Measurements from ENCODE around the gene CDH4.

The CDH4 gene

DNA sequence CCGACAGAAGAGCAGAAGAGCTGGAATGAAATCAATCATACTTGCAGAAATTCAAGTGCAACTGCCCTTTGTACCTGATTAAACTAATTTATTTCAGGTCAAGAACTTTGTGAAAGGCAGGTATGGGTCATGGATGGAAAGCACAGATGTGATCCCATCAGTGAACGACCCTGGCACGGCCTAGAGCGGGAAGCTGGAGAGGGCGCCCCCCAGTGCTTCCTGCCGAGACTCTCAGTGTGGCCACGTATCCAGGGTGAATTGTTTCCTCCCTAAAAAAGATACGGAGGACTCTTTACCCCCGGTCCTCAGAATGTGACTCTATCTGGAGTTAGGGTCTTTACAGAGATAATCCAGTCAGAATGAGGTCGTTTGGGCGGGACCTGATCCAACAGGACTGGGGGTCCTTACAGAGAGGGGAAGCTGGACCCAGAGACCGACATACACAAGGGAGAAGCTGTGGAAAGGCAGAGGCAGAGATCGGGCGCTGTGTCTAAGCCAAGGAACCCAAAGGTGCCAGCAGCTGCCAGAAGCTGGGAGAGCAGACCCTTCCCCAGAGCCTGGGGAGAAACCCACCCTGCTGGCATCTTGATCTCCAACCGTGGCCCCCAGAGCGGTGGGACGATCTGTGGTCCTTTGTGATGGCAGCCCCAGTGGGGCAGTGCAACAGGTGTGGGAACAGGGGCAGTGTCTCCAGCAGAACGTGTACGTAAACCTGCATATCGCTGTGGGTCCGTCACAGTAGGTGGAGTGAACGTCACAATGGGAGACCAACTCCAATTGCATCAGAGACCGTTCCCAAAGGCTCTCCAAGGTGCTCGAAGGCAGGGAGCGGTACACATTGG lies 721.7 kb downstream of the CDH4 start:
- no peaks in the 10 kb centered on the region for H3K27me3 ChIP-seq (ENCODE audit: control insufficient read depth in 2 of 2, insufficient read depth in 2 of 2, low read length in 2 of 2)
- H3K9ac ChIP-seq (ENCODE audit: low read depth in 1 of 2, low read length in 2 of 2), result no peak overlapping the region
- H3K4me3 ChIP-seq (ENCODE audit: low read length in 2 of 2), result no peak overlapping the region
- no peak overlapping the region for H3K27ac ChIP-seq (ENCODE audit: low read depth in 2 of 2, low read length in 2 of 2)
- peaks cover 22 to 32% of the 10 kb centered on the region in 2 donors for H3K36me3 ChIP-seq (ENCODE audit: control insufficient read depth in 2 of 2, insufficient read depth in 2 of 2, low read length in 2 of 2)
- H3K9me3 ChIP-seq (ENCODE audit: control insufficient read depth in 2 of 2, low read length in 2 of 2), result no peaks in the 10 kb centered on the region
- H3K4me1 ChIP-seq (ENCODE audit: control insufficient read depth in 2 of 2, insufficient read depth in 2 of 2, low read length in 2 of 2), result no peaks in the 10 kb centered on the region

DNA sequence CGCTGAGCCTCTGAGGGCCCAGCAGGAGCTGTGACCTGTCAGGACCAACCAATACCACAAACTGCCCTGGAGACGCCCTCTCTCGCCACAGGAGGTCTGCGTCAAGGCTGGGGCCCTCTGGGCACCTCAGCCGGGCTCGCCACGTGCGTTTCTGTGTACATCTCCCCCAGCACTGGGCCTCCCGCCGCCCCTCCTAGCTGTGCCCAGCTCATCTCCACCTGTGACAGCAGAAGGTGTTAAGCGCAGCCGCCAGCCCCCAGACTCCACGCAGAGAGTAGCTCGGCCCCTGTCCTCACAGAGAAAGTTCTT lies 722.2 kb downstream of the CDH4 start:
- H3K36me3 ChIP-seq (ENCODE audit: control insufficient read depth in 2 of 2, insufficient read depth in 2 of 2, low read length in 2 of 2), result peaks cover 22 to 32% of the 10 kb centered on the region in 2 donors
- no peak overlapping the region for H3K9ac ChIP-seq (ENCODE audit: low read depth in 1 of 2, low read length in 2 of 2)
- H3K9me3 ChIP-seq (ENCODE audit: control insufficient read depth in 2 of 2, low read length in 2 of 2), result no peaks in the 10 kb centered on the region
- H3K27me3 ChIP-seq (ENCODE audit: control insufficient read depth in 2 of 2, insufficient read depth in 2 of 2, low read length in 2 of 2), result no peaks in the 10 kb centered on the region
- no peaks in the 10 kb centered on the region for H3K4me1 ChIP-seq (ENCODE audit: control insufficient read depth in 2 of 2, insufficient read depth in 2 of 2, low read length in 2 of 2)
- no peak overlapping the region for H3K27ac ChIP-seq (ENCODE audit: low read depth in 2 of 2, low read length in 2 of 2)
- H3K4me3 ChIP-seq (ENCODE audit: low read length in 2 of 2), result no peak overlapping the region

DNA sequence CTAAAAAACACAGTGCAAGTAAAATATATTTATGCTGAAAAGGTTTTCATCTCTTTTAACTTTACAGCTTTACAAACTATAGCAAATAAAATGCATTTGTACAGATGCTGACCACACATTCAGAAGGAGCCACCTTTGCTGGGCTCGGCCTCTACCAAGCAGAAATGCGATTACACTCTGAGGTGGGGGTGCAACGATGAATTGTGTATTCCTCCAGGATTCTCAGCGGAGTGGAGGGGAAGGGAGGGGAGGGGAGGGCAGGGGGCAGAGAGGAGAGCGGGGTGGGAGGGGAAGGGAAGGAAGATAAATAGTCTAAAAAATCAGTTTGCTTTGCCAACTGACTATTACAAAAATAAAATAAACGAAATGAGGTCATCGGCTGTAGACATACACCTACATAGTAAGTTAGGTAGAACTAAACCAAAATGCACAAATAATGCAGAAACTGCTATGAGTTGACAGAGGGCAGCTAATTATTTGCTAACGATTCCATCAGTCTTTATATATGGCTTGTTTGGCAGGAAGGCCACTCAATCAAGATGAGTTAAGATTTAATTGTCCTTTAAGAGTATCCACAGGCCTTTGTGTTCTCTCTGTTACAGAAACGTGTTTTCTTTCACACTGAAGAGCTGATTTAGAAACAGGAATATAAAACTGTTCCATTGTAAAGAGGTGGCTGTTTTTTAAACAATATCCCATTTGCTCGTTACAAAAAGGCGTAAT lies 723.5 kb downstream of the CDH4 start:
- no peaks in the 10 kb centered on the region for H3K9me3 ChIP-seq (ENCODE audit: control insufficient read depth in 2 of 2, low read length in 2 of 2)
- H3K4me3 ChIP-seq (ENCODE audit: low read length in 2 of 2), result no peak overlapping the region
- H3K4me1 ChIP-seq (ENCODE audit: control insufficient read depth in 2 of 2, insufficient read depth in 2 of 2, low read length in 2 of 2), result no peaks in the 10 kb centered on the region
- H3K36me3 ChIP-seq (ENCODE audit: control insufficient read depth in 2 of 2, insufficient read depth in 2 of 2, low read length in 2 of 2), result peaks cover 24 to 37% of the 10 kb centered on the region in 2 donors
- H3K27ac ChIP-seq (ENCODE audit: low read depth in 2 of 2, low read length in 2 of 2), result no peak overlapping the region
- H3K9ac ChIP-seq (ENCODE audit: low read depth in 1 of 2, low read length in 2 of 2), result no peak overlapping the region
- H3K27me3 ChIP-seq (ENCODE audit: control insufficient read depth in 2 of 2, insufficient read depth in 2 of 2, low read length in 2 of 2), result no peaks in the 10 kb centered on the region

GRCh38 chr20:61976263-61976643 lies 724.2 kb downstream of the CDH4 start:
- no peak overlapping the region for H3K4me3 ChIP-seq (ENCODE audit: low read length in 2 of 2)
- H3K36me3 ChIP-seq (ENCODE audit: control insufficient read depth in 2 of 2, insufficient read depth in 2 of 2, low read length in 2 of 2), result peaks cover 28 to 38% of the 10 kb centered on the region in 2 donors
- H3K4me1 ChIP-seq (ENCODE audit: control insufficient read depth in 2 of 2, insufficient read depth in 2 of 2, low read length in 2 of 2), result no peaks in the 10 kb centered on the region
- H3K9ac ChIP-seq (ENCODE audit: low read depth in 1 of 2, low read length in 2 of 2), result no peak overlapping the region
- H3K27me3 ChIP-seq (ENCODE audit: control insufficient read depth in 2 of 2, insufficient read depth in 2 of 2, low read length in 2 of 2), result no peaks in the 10 kb centered on the region
- H3K9me3 ChIP-seq (ENCODE audit: control insufficient read depth in 2 of 2, low read length in 2 of 2), result no peaks in the 10 kb centered on the region
- H3K27ac ChIP-seq (ENCODE audit: low read depth in 2 of 2, low read length in 2 of 2), result no peak overlapping the region

DNA sequence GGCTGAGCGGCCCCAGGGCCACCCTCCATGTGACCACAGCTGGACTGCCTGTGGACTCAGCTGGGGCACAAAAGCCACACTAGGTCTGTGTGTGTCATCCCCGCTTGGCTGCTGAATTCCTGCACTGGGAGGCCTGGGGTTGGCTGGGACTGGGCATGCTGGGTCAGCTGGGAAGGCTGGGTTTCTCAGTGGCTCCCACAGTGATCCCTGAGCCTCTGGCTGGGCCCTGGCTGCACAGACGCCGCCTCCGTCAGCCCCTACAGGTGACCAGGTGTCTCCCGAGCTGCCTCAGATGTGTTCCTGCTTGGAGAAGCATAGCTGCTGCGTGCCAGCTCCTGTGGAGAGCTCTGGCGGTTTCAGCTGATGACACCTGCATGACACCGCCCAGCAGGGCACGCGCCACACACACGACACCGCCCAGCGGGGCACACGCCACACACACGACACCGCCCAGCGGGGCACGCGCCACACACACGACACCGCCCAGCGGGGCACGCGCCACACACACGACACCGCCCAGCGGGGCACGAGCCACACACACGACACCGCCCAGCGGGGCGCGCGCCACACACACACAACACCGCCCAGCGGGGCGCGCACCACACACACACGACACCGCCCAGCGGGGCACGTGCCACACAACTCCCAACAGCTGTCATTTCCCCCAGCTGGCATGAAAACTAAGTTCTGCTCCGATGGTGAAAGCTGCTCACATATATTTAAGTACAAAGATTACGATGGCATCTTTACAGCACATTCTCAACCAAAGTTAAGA lies 724.8 kb downstream of the CDH4 start:
- Histone ChIP-seq H3K36me3 (ENCODE audit: control insufficient read depth in 2 of 2, insufficient read depth in 2 of 2, low read length in 2 of 2) (peaks cover 28 to 36% of the 10 kb centered on the region in 2 donors), H3K27me3 (ENCODE audit: control insufficient read depth in 2 of 2, insufficient read depth in 2 of 2, low read length in 2 of 2) (no peaks in the 10 kb centered on the region), H3K27ac (ENCODE audit: low read depth in 2 of 2, low read length in 2 of 2) (no peak overlapping the region), H3K9me3 (ENCODE audit: control insufficient read depth in 2 of 2, low read length in 2 of 2) (no peaks in the 10 kb centered on the region), H3K4me1 (ENCODE audit: control insufficient read depth in 2 of 2, insufficient read depth in 2 of 2, low read length in 2 of 2) (no peaks in the 10 kb centered on the region), H3K9ac (ENCODE audit: low read depth in 1 of 2, low read length in 2 of 2) (no peak overlapping the region), H3K4me3 (ENCODE audit: low read length in 2 of 2) (no peak overlapping the region)

GRCh38 chr20:61977419-61977786 lies 725.3 kb downstream of the CDH4 start:
- no peaks in the 10 kb centered on the region for H3K27me3 ChIP-seq (ENCODE audit: control insufficient read depth in 2 of 2, insufficient read depth in 2 of 2, low read length in 2 of 2)
- no peak overlapping the region for H3K4me3 ChIP-seq (ENCODE audit: low read length in 2 of 2)
- H3K9me3 ChIP-seq (ENCODE audit: control insufficient read depth in 2 of 2, low read length in 2 of 2), result no peaks in the 10 kb centered on the region
- no peak overlapping the region for H3K27ac ChIP-seq (ENCODE audit: low read depth in 2 of 2, low read length in 2 of 2)
- H3K9ac ChIP-seq (ENCODE audit: low read depth in 1 of 2, low read length in 2 of 2), result no peak overlapping the region
- H3K4me1 ChIP-seq (ENCODE audit: control insufficient read depth in 2 of 2, insufficient read depth in 2 of 2, low read length in 2 of 2), result no peaks in the 10 kb centered on the region
- peaks cover 28 to 35% of the 10 kb centered on the region in 2 donors for H3K36me3 ChIP-seq (ENCODE audit: control insufficient read depth in 2 of 2, insufficient read depth in 2 of 2, low read length in 2 of 2)

- Histone ChIP-seq H3K4me1 (ENCODE audit: control insufficient read depth in 2 of 2, insufficient read depth in 2 of 2, low read length in 2 of 2) (no peaks in the 10 kb centered on the region), H3K27ac (ENCODE audit: low read depth in 2 of 2, low read length in 2 of 2) (no peak overlapping the region), H3K36me3 (ENCODE audit: control insufficient read depth in 2 of 2, insufficient read depth in 2 of 2, low read length in 2 of 2) (peaks cover 21 to 27% of the 10 kb centered on the region in 2 donors), H3K9ac (ENCODE audit: low read depth in 1 of 2, low read length in 2 of 2) (no peak overlapping the region), H3K9me3 (ENCODE audit: control insufficient read depth in 2 of 2, low read length in 2 of 2) (no peaks in the 10 kb centered on the region), H3K4me3 (ENCODE audit: low read length in 2 of 2) (no peak overlapping the region), H3K27me3 (ENCODE audit: control insufficient read depth in 2 of 2, insufficient read depth in 2 of 2, low read length in 2 of 2) (no peaks in the 10 kb centered on the region)
These were observed 726.4 kb downstream of the CDH4 start for GRCh38 chr20:61978491-61978890.

DNA sequence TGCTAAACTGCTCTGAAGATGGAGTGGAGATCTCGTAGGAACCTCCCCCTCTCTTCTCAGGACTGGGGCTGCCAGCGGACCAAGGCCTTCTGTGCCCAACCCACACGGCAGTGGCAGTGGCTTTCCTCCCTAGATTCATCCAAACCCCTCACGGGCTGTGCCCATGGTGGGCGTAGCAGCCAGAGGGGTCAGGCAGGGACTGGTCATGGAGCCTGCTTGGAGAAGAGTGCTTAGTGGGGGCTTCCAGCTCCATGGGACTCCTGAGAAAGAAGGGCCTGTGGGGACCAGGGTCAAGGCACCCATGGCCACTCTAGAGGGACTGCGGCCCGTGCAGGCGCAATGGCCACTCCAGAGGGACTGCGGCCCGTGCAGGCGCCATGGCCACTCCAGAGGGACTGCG lies 727.0 kb downstream of the CDH4 start:
- H3K36me3 ChIP-seq (ENCODE audit: control insufficient read depth in 2 of 2, insufficient read depth in 2 of 2, low read length in 2 of 2), result peaks cover 20 to 24% of the 10 kb centered on the region in 2 donors

GRCh38 chr20:61979701-61980635 lies 727.9 kb downstream of the CDH4 start:
- Histone ChIP-seq H3K9ac (ENCODE audit: low read depth in 1 of 2, low read length in 2 of 2) (no peak overlapping the region), H3K27ac (ENCODE audit: low read depth in 2 of 2, low read length in 2 of 2) (no peak overlapping the region), H3K36me3 (ENCODE audit: control insufficient read depth in 2 of 2, insufficient read depth in 2 of 2, low read length in 2 of 2) (peaks cover 17 to 28% of the 10 kb centered on the region in 2 donors), H3K9me3 (ENCODE audit: control insufficient read depth in 2 of 2, low read length in 2 of 2) (no peaks in the 10 kb centered on the region), H3K4me1 (ENCODE audit: control insufficient read depth in 2 of 2, insufficient read depth in 2 of 2, low read length in 2 of 2) (no peaks in the 10 kb centered on the region), H3K4me3 (ENCODE audit: low read length in 2 of 2) (no peak overlapping the region), H3K27me3 (ENCODE audit: control insufficient read depth in 2 of 2, insufficient read depth in 2 of 2, low read length in 2 of 2) (no peaks in the 10 kb centered on the region)

More for the DNA sequence above, 727.0 kb downstream of the CDH4 start:
- H3K4me3 ChIP-seq (ENCODE audit: low read length in 2 of 2), result no peak overlapping the region
- no peaks in the 10 kb centered on the region for H3K27me3 ChIP-seq (ENCODE audit: control insufficient read depth in 2 of 2, insufficient read depth in 2 of 2, low read length in 2 of 2)
- H3K9ac ChIP-seq (ENCODE audit: low read depth in 1 of 2, low read length in 2 of 2), result no peak overlapping the region
- no peak overlapping the region for H3K27ac ChIP-seq (ENCODE audit: low read depth in 2 of 2, low read length in 2 of 2)
- H3K4me1 ChIP-seq (ENCODE audit: control insufficient read depth in 2 of 2, insufficient read depth in 2 of 2, low read length in 2 of 2), result no peaks in the 10 kb centered on the region
- no peaks in the 10 kb centered on the region for H3K9me3 ChIP-seq (ENCODE audit: control insufficient read depth in 2 of 2, low read length in 2 of 2)

Data from mucosa of rectum (tissue), 2 donors.